Measurements from ENCODE around the gene ATP2A2.

The ATP2A2 gene

GRCh38 chr12:110311903-110312302, 30.9 kb downstream of the ATP2A2 start:
- DNase-seq (ENCODE audit: low read depth) = no peak
- no peak overlapping the region for H3K4me3 ChIP-seq (ENCODE audit: control insufficient read depth, low read depth, low read length)
- TF ChIP-seq CTCF (IDR thresholded peaks at IDR 0.05; ENCODE audit: control insufficient read depth, insufficient read depth, low read depth, low read length, missing control alignments) = no peak

GRCh38 chr12:110312581-110313360, 31.7 kb downstream of the ATP2A2 start:
- DNase-seq (ENCODE audit: low read depth) = no peak
- H3K4me3 ChIP-seq (ENCODE audit: control insufficient read depth, low read depth, low read length) = no peak overlapping the region
- no peak for TF ChIP-seq CTCF (IDR thresholded peaks at IDR 0.05; ENCODE audit: control insufficient read depth, insufficient read depth, low read depth, low read length, missing control alignments)

GRCh38 chr12:110314308-110314707, 33.3 kb downstream of the ATP2A2 start:
- no peak for TF ChIP-seq CTCF (IDR thresholded peaks at IDR 0.05; ENCODE audit: control insufficient read depth, insufficient read depth, low read depth, low read length, missing control alignments)
- H3K4me3 ChIP-seq (ENCODE audit: control insufficient read depth, low read depth, low read length) = no peak overlapping the region
- peak; percentile 43 for DNase-seq (ENCODE audit: low read depth)

GRCh38 chr12:110316861-110317260, 35.8 kb downstream of the ATP2A2 start:
- no peak for TF ChIP-seq CTCF (IDR thresholded peaks at IDR 0.05; ENCODE audit: control insufficient read depth, insufficient read depth, low read depth, low read length, missing control alignments)
- no peak overlapping the region for H3K4me3 ChIP-seq (ENCODE audit: control insufficient read depth, low read depth, low read length)
- DNase-seq (ENCODE audit: low read depth) = peak; percentile 85

GRCh38 chr12:110317911-110318310, 36.9 kb downstream of the ATP2A2 start:
- H3K4me3 ChIP-seq (ENCODE audit: control insufficient read depth, low read depth, low read length) = no peak overlapping the region
- DNase-seq (ENCODE audit: low read depth) = no peak
- no peak for TF ChIP-seq CTCF (IDR thresholded peaks at IDR 0.05; ENCODE audit: control insufficient read depth, insufficient read depth, low read depth, low read length, missing control alignments)

GRCh38 chr12:110320550-110320949, 39.5 kb downstream of the ATP2A2 start:
- DNase-seq (ENCODE audit: low read depth) = no peak
- H3K4me3 ChIP-seq (ENCODE audit: control insufficient read depth, low read depth, low read length) = no peak overlapping the region
- TF ChIP-seq CTCF (IDR thresholded peaks at IDR 0.05; ENCODE audit: control insufficient read depth, insufficient read depth, low read depth, low read length, missing control alignments) = no peak
